GM12878 (cell line): ENCODE data around the gene SLF1. TPM values are rescaled to one million over a fixed set of nuclear protein-coding genes. Genes with fewer than 3 reads are reported as not detected.

Experiments
- ATAC-seq: fragments of 200-7000 bp; cut with Tn5 transposase; 3 replicates; pipeline ENCODE4 v1.9.1; 2020; ENCODE audit warnings: mild to moderate bottlenecking, moderate library complexity
- BruUV-seq: library from RNA; stranded (reverse); fragments of 400-500 nt; replicated peaks from 2 replicates; lab custom pipeline; 2021; lab: Mats Ljungman, UMichigan
- CTCF ChIA-PET: fragments of 300-600 bp; sonication (Branson Sonifier 250); formaldehyde crosslinking; extraction: SDS; loops from one replicate; lab custom pipeline; 2021; ENCODE audit warnings: inconsistent platforms; lab: Yijun Ruan, JAX
- POLR2A ChIA-PET: fragments of 350-600 bp; formaldehyde crosslinking; extraction: SDS; loops from one replicate; lab custom pipeline; 2021; ENCODE audit warnings: inconsistent platforms; lab: Charles Lee
- RAD21 ChIA-PET: fragments of 300-600 bp; sonication (Branson Sonifier 250); formaldehyde crosslinking; loops from one replicate; lab custom pipeline; 2023; ENCODE audit warnings: antibody characterized with exemption; ENCODE audit not compliant: unreplicated experiment; lab: Charles Lee
- SMC1A ChIA-PET: fragments of 300-600 bp; sonication (Branson Sonifier 250); formaldehyde crosslinking; loops from one replicate; lab custom pipeline; 2023; ENCODE audit not compliant: unreplicated experiment, uncharacterized antibody; lab: Charles Lee
- DNase-seq: peaks from one replicate; pipeline ENCODE4 v3.0.0-alpha.2; 2011; ENCODE audit warnings: low read depth, low spot score
- FAIRE-seq: peaks from 3 replicates; lab custom pipeline; 2011; peaks lifted over from hg19 to GRCh38; lab: Jason Lieb, UNC
- H2AFZ ChIP-seq: 2 replicates; pipeline ENCODE4 v1.6.0; 2011; ENCODE audit warnings: low read depth, low read length, control low read depth; ENCODE audit not compliant: control insufficient read depth
- H3K27ac ChIP-seq: 2 replicates; pipeline ENCODE4 v1.5.1; 2011; ENCODE audit warnings: control low read depth; ENCODE audit not compliant: control insufficient read depth, insufficient read depth
- H3K27me3 ChIP-seq, 2 experiments: replicated peaks in 1 of 2; 2 replicates each; pipeline versions ENCODE4 v1.6.0 to v1.6.1; 2011; ENCODE audit warnings: low read length in 1 of 2; ENCODE audit not compliant: control insufficient read depth in 2 of 2, insufficient read depth in 2 of 2
- H3K36me3 ChIP-seq, 2 experiments: 2 replicates each; pipeline ENCODE4 v1.5.1; 2011; ENCODE audit warnings: low read length in 1 of 2; ENCODE audit not compliant: control insufficient read depth in 2 of 2, insufficient read depth in 2 of 2
- H3K4me1 ChIP-seq: 2 replicates; pipeline ENCODE4 v1.6.1; 2011; ENCODE audit warnings: mild to moderate bottlenecking, low read length, moderate library complexity, mixed read lengths; ENCODE audit not compliant: control insufficient read depth, insufficient read depth
- H3K4me2 ChIP-seq: 2 replicates; pipeline ENCODE4 v1.6.0; 2011; ENCODE audit warnings: control low read depth; ENCODE audit not compliant: control insufficient read depth, insufficient read depth
- H3K4me3 ChIP-seq: fragments of 200-600 bp; sonication (generic); 2 replicates; pipeline ENCODE4 v1.5.1; 2016
- H3K79me2 ChIP-seq: 2 replicates; pipeline ENCODE4 v1.6.0; 2011; ENCODE audit warnings: low read length; ENCODE audit not compliant: control insufficient read depth, insufficient read depth
- H3K9ac ChIP-seq: 2 replicates; pipeline ENCODE4 v1.8.0; 2011; ENCODE audit warnings: low read length, control low read depth, mixed read lengths; ENCODE audit not compliant: control insufficient read depth, insufficient read depth
- H3K9me3 ChIP-seq: replicated peaks from 3 replicates; pipeline ENCODE4 v1.5.1; 2011; ENCODE audit warnings: mild to moderate bottlenecking, low read length; ENCODE audit not compliant: control insufficient read depth, insufficient read depth
- H4K20me1 ChIP-seq: 2 replicates; pipeline ENCODE4 v1.6.0; 2011; ENCODE audit not compliant: control insufficient read depth, insufficient read depth
- ATF7 ChIP-seq: fragments of 450-650 bp; IDR thresholded peaks from 2 replicates; pipeline ENCODE4 v1.6.1; 2016; ENCODE audit warnings: low read depth, mild to moderate bottlenecking
- BRCA1 ChIP-seq: IDR thresholded peaks from 2 replicates; pipeline ENCODE4 v1.6.1; 2011; ENCODE audit warnings: low read depth, low read length, improper control_type of control experiment
- DPF2 ChIP-seq: fragments of 450-650 bp; IDR thresholded peaks from 2 replicates; pipeline ENCODE4 v1.6.1; 2017; ENCODE audit warnings: mild to moderate bottlenecking
- HDAC2 ChIP-seq: fragments of 200-600 bp; sonication (generic); IDR thresholded peaks from 2 replicates; pipeline ENCODE4 v1.6.1; 2017
- HDGF ChIP-seq: fragments of 450-650 bp; IDR thresholded peaks from 2 replicates; pipeline ENCODE4 v1.6.1; 2016; ENCODE audit warnings: antibody characterized with exemption
- HSF1 ChIP-seq: fragments of 150-350 bp; IDR thresholded peaks from 2 replicates; pipeline ENCODE4 v1.6.1; 2014; ENCODE audit warnings: mild to moderate bottlenecking, low read depth, low read length
- IKZF1 ChIP-seq: fragments of 450-650 bp; conservative IDR thresholded peaks from 2 replicates; pipeline ENCODE4 v1.6.1; 2017; ENCODE audit warnings: antibody characterized with exemption, mild to moderate bottlenecking
- IRF5 ChIP-seq: fragments of 450-650 bp; IDR thresholded peaks from 2 replicates; pipeline ENCODE4 v1.6.1; 2017; ENCODE audit warnings: borderline replicate concordance
- PAX8 ChIP-seq: fragments of 450-650 bp; IDR thresholded peaks from 2 replicates; pipeline ENCODE4 v1.6.1; 2017; ENCODE audit warnings: mild to moderate bottlenecking, moderate library complexity
- RELA ChIP-seq: fragments of 450-650 bp; IDR thresholded peaks from 2 replicates; pipeline ENCODE4 v1.8.0; 2014; ENCODE audit warnings: borderline replicate concordance; ENCODE audit not compliant: partially characterized antibody
- REST ChIP-seq: IDR thresholded peaks from 2 replicates; pipeline ENCODE4 v1.6.1; 2012; ENCODE audit warnings: mild to moderate bottlenecking, low read depth, low read length
- SMAD5 ChIP-seq: IDR thresholded peaks from 2 replicates; pipeline ENCODE4 v1.6.1; 2016; ENCODE audit warnings: antibody characterized with exemption, low read depth
- SPI1 ChIP-seq: IDR thresholded peaks from 2 replicates; pipeline ENCODE4 v1.6.1; 2011; ENCODE audit warnings: low read depth, mild to moderate bottlenecking, low read length, moderate library complexity, borderline replicate concordance; ENCODE audit not compliant: insufficient read depth
- SREBF1 ChIP-seq: IDR thresholded peaks from 2 replicates; pipeline ENCODE4 v1.6.1; 2012; ENCODE audit warnings: mild to moderate bottlenecking, low read length
- SUPT20H ChIP-seq: IDR thresholded peaks from 2 replicates; pipeline ENCODE4 v1.6.1; 2011; ENCODE audit warnings: low read depth, mild to moderate bottlenecking, low read length, moderate library complexity, borderline replicate concordance; ENCODE audit not compliant: control insufficient read depth
- TAF1 ChIP-seq: IDR thresholded peaks from 2 replicates; pipeline ENCODE4 v1.6.1; 2011; ENCODE audit warnings: mild to moderate bottlenecking, low read depth, low read length, borderline replicate concordance
- TCF7 ChIP-seq: IDR thresholded peaks from 2 replicates; pipeline ENCODE4 v1.6.1; 2014; ENCODE audit warnings: antibody characterized with exemption, borderline replicate concordance
- WRNIP1 ChIP-seq: IDR thresholded peaks from 2 replicates; pipeline ENCODE4 v1.6.1; 2011; ENCODE audit warnings: low read depth, low read length, improper control_type of control experiment, borderline replicate concordance
- YBX1 ChIP-seq: fragments of 450-650 bp; IDR thresholded peaks from 2 replicates; pipeline ENCODE4 v1.6.1; 2016; ENCODE audit warnings: antibody characterized with exemption
- WGBS: methylation state at CpG from one replicate; pipeline ENCODE4 v1.1.6; 2016; ENCODE audit warnings: low lambda C conversion rate; ENCODE audit not compliant: insufficient replicate concordance, insufficient coverage; ENCODE audit errors: missing lambda C conversion rate; 5-methylcytosine and 5-hydroxymethylcytosine counted together
- in situ Hi-C: fragments of 300-500 bp; cut with MboI; formaldehyde crosslinking; loops from 9 replicates; pipeline ENCODE4 v1.14.3; 2018; ENCODE audit warnings: mixed read lengths
- intact Hi-C: fragments of 100-400 bp; cut with micrococcal nuclease; formaldehyde crosslinking; loops from one replicate; pipeline ENCODE4 v1.14.2; 2022; ENCODE audit not compliant: unreplicated experiment
- polyA plus RNA-seq, 11 experiments: library from polyadenylated mRNA; depleted of rRNA in 4 of 11; unstranded in 6 of 11; stranded (reverse) in 5 of 11; fragments of >200 nt; fragmentation: Nextera tagmentation in 4 of 11; fragmentation: Illumina TruSeq in 1 of 11; extraction: Ambion mirVana in 4 of 11; extraction: Trizol in 1 of 11; gene quantifications; 1 replicate in 1 of 11; 2 replicates in 10 of 11; pipeline versions ENCODE4 v1.2.1 to v1.2.3, GENCODE V29; 2011 to 2016; ENCODE audit warnings: inconsistent platforms in 2 of 11, missing spikeins in 2 of 11, low read depth in 1 of 11
- total RNA-seq, 4 experiments: library from RNA; depleted of rRNA in 3 of 4; stranded (reverse); fragments of >200 nt in 3 of 4; fragmentation: Illumina TruSeq in 1 of 4; extraction: Trizol in 1 of 4; gene quantifications; 2 replicates each; pipeline versions ENCODE4 v1.2.1 to v1.2.3, GENCODE V29; 2013 to 2021

Gene SLF1
- total and polyA plus RNA-seq, 10 of the 15 experiments (the other 5 are each of a cell fraction or from before 2014, with no cell fraction given), result 8.1 to 27.0 (median 13.4) TPM

- Histone ChIP-seq H3K9me3 (no peaks in the 10 kb centered on the region; the same call in 2 of the 3 replicates), H3K4me1 (peaks cover 3% of the 10 kb centered on the region), H3K27me3 (no peaks in the 10 kb centered on the region), H3K9ac (no peak overlapping the region), H2AFZ (no peak overlapping the region), H3K36me3 (no peaks in the 10 kb centered on the region), H3K79me2 (peaks cover 11% of the 10 kb centered on the region), H3K27ac (no peak overlapping the region), H3K4me3 (no peak overlapping the region), H4K20me1 (no peaks in the 10 kb centered on the region), H3K4me2 (no peak overlapping the region)
- ChIA-PET POLR2A (interaction anchor here (1.0 kb wide), 2 partner anchors 37 to 76 kb away, joined by 3 to 5 read pairs; no protein-coding TSS in a partner anchor), CTCF (interaction anchor here (0.6 to 3.9 kb wide), 12 partner anchors 39 to 236 kb away, joined by 3 to 29 read pairs (median 5); no protein-coding TSS in a partner anchor), SMC1A (interaction anchor here (0.9 to 2.6 kb wide), 9 partner anchors 9 to 252 kb away, joined by 3 to 16 read pairs (median 4); no protein-coding TSS in a partner anchor), RAD21 (interaction anchor here (1.1 to 1.7 kb wide), 4 partner anchors 78 to 236 kb away, joined by 3 to 7 read pairs (median 5); no protein-coding TSS in a partner anchor)
- BruUV-seq, result no TSS peak
- intact Hi-C loops, result no loop called here
- in situ Hi-C loops, result loop anchor here (10.0 kb wide), 1 partner anchor 461 kb away; no protein-coding TSS in a partner anchor
- DNase-seq, result no peak
- TF ChIP-seq PAX8, result no peak
- no peak for TF ChIP-seq HDAC2
- no peak for TF ChIP-seq WRNIP1
- TF ChIP-seq SREBF1, result no peak
- TF ChIP-seq REST, result no peak
- no peak for TF ChIP-seq IRF5
- TF ChIP-seq DPF2, result no peak
- TF ChIP-seq BRCA1, result no peak
- TF ChIP-seq TCF7, result no peak
- TF ChIP-seq RELA, result no peak
- no peak for TF ChIP-seq SPI1
- TF ChIP-seq IKZF1, result no peak
- TF ChIP-seq YBX1, result no peak
- TF ChIP-seq HDGF, result no peak
- TF ChIP-seq TAF1, result no peak
- TF ChIP-seq SUPT20H, result no peak
- no peak for TF ChIP-seq HSF1
- TF ChIP-seq SMAD5, result no peak
- TF ChIP-seq ATF7, result no peak
- 89% methylated on average over 2 of the region's 2 CpGs for whole genome bisulfite sequencing
- no peak for FAIRE-seq
- ATAC-seq, result no peak
These were observed 4.2 kb upstream of the SLF1 start for GRCh38 chr5:94614156-94614805.
